K562 (cell line): ENCODE data around the gene CDKN1C. TPM values are rescaled to one million over a fixed set of nuclear protein-coding genes. Genes with fewer than 3 reads are reported as not detected.
A peak's percentile ranks its signal among the peaks of the same experiment; 100 is the strongest.

Source experiments
- E2F4 ChIP-seq: sonication (generic); formaldehyde crosslinking; IDR thresholded peaks from 2 replicates; pipeline ENCODE4 v1.8.0; 2022; ENCODE audit warnings: mild to moderate bottlenecking, low read depth, missing genetic modification reagents
- PCBP1 ChIP-seq: fragments of 200-400 bp; formaldehyde crosslinking; IDR thresholded peaks from 2 replicates; pipeline ENCODE4 v1.6.1; 2018; ENCODE audit warnings: mild to moderate bottlenecking, low read depth, low read length; ENCODE audit not compliant: poor library complexity, severe bottlenecking
- REST ChIP-seq, 2 experiments: fragments of 450-650 bp; formaldehyde crosslinking in 1 of 2; IDR thresholded peaks; 2 replicates each; pipeline versions ENCODE4 v1.4.0 to v1.6.1; 2014 to 2020; ENCODE audit warnings: mild to moderate bottlenecking in 2 of 2, borderline replicate concordance in 1 of 2, low read depth in 1 of 2
- polyA plus RNA-seq, 8 experiments: library from polyadenylated mRNA; depleted of rRNA in 4 of 8; stranded (reverse) in 5 of 8; unstranded in 3 of 8; fragments of >200 nt; fragmentation: Nextera tagmentation in 2 of 8; fragmentation: Illumina TruSeq in 1 of 8; extraction: Ambion mirVana in 2 of 8; extraction: Trizol in 1 of 8; gene quantifications; 2 replicates each; pipeline versions ENCODE4 v1.2.1 to v1.2.3, GENCODE V29; 2011 to 2014; ENCODE audit warnings: inconsistent platforms in 1 of 8, missing spikeins in 1 of 8
- total RNA-seq, 7 experiments: library from RNA; depleted of rRNA in 6 of 7; stranded (reverse); fragments of >200 nt in 6 of 7; fragmentation: Illumina TruSeq in 2 of 7; extraction: Trizol in 2 of 7; gene quantifications; 2 replicates each; pipeline versions ENCODE4 v1.2.1 to v1.2.3, GENCODE V29; 2011 to 2021; ENCODE audit warnings: low replicate concordance in 1 of 7

Gene CDKN1C
- total and polyA plus RNA-seq, 9 of the 15 experiments (the other 6 are each of a cell fraction or from before 2014, with no cell fraction given): 2.8 to 21.1 (median 9.3) TPM

GRCh38 chr11:2904153-2905052, 18.8 kb upstream of the CDKN1C start (continued):
- 0 out of 2 replicates have a peak, but pooled peaks have one; percentile 25 for TF ChIP-seq REST (IDR thresholded peaks at IDR 0.05; ENCODE audit: borderline replicate concordance)
- no peak for TF ChIP-seq REST (CRISPR knock-in tag; IDR thresholded peaks at IDR 0.05; ENCODE audit: low read depth)
- TF ChIP-seq PCBP1: no peak
- no peak for TF ChIP-seq E2F4 (CRISPR knock-in tag)
